ACC112 (cell line): ENCODE data around the gene RCOR1.

Source experiments
- H2AFZ ChIP-seq: fragments of 200-600 bp; sonication (generic); one replicate; pipeline ENCODE4 v1.6.0; 2017; ENCODE audit warnings: antibody characterized with exemption, low read length; ENCODE audit not compliant: unreplicated experiment
- H3K27ac ChIP-seq: fragments of 200-600 bp; sonication (generic); 2 replicates; pipeline ENCODE4 v1.5.1; 2014; ENCODE audit warnings: low read depth, mild to moderate bottlenecking, antibody characterized with exemption, low read length, moderate library complexity
- H3K27me3 ChIP-seq: fragments of 200-600 bp; sonication (generic); 2 replicates; pipeline ENCODE4 v1.6.1; 2014; ENCODE audit warnings: mild to moderate bottlenecking, antibody characterized with exemption, low read length, moderate library complexity, mixed read lengths; ENCODE audit not compliant: insufficient read depth
- H3K36me3 ChIP-seq: fragments of 200-600 bp; sonication (generic); 2 replicates; pipeline ENCODE4 v1.6.1; 2016; ENCODE audit warnings: mild to moderate bottlenecking, antibody characterized with exemption, low read length, moderate library complexity, mixed read lengths; ENCODE audit not compliant: insufficient read depth
- H3K4me1 ChIP-seq: fragments of 200-600 bp; sonication (generic); one replicate; pipeline ENCODE4 v1.6.1; 2016; ENCODE audit warnings: low read length, mixed read lengths; ENCODE audit not compliant: insufficient read depth, unreplicated experiment, control insufficient read depth
- H3K4me3 ChIP-seq: fragments of 200-600 bp; sonication (generic); 2 replicates; pipeline ENCODE4 v1.5.1; 2014; ENCODE audit warnings: mild to moderate bottlenecking, low read depth, low read length
- H3K79me2 ChIP-seq: fragments of 200-600 bp; sonication (generic); one replicate; pipeline ENCODE4 v1.6.0; 2016; ENCODE audit warnings: low read length; ENCODE audit not compliant: control insufficient read depth, unreplicated experiment, insufficient read depth

RCOR1 gene

DNA sequence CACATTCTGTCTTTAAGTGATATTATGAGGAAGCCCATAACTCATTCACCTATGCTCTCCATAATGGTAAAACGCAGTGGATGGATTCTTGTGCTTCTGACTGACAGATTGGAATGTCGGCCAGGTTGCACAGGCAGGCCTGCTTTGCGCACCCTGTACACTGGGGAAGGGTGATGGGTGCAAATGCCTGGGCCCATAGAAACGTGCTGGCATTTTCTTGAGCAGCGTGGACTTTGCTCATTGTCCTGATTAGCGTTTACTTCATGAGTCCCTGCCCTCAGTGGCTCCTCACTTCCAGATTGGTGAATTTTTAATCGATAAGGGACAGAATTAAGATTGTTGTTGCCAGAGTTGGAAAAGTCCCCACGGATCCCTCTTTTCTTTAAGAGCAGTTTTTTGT lies 103.9 kb downstream of the RCOR1 start:
- Histone ChIP-seq H3K27ac (no peak overlapping the region), H2AFZ (no peak overlapping the region), H3K4me3 (no peak overlapping the region), H3K36me3 (peaks cover under 1% of the 10 kb centered on the region; the same call in 1 of the 2 replicates), H3K79me2 (peaks cover 36% of the 10 kb centered on the region), H3K27me3 (no peaks in the 10 kb centered on the region), H3K4me1 (peaks cover 28% of the 10 kb centered on the region)

DNA sequence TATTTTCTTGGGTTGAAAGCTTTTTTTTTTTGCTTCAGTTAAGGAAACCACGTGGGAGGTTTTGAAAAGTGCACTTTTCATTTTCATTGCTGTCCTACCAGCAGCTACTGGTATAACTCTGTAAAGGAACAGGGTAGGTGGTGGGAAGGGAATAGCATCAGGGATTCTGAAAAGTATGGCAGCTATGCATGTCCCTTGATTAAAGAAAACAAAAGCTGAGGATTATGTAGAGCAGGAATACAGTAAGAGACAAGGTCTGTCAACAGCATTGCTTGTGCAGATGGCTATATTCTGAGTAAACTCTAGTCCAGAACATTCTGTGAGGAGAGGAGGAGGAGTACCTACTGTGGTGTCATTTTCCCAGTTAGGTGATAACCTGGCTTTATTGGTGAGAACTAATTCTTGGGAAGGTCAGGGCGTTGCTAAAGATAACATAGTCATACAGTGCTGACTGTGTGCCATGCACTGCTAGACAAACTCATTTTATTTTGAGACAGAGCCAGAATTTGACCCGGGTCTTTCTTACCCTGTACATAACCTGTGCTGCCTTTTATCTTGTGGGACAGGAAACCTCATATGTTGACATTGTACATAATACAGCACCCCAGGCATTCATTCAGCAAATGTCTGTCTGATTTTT lies 104.5 kb downstream of the RCOR1 start:
- Histone ChIP-seq H3K27ac (no peak overlapping the region), H3K4me1 (peaks cover 28% of the 10 kb centered on the region), H3K27me3 (no peaks in the 10 kb centered on the region), H3K79me2 (peaks cover 39% of the 10 kb centered on the region), H3K36me3 (peaks cover 6% of the 10 kb centered on the region; the same call in 1 of the 2 replicates), H2AFZ (no peak overlapping the region), H3K4me3 (no peak overlapping the region)

DNA sequence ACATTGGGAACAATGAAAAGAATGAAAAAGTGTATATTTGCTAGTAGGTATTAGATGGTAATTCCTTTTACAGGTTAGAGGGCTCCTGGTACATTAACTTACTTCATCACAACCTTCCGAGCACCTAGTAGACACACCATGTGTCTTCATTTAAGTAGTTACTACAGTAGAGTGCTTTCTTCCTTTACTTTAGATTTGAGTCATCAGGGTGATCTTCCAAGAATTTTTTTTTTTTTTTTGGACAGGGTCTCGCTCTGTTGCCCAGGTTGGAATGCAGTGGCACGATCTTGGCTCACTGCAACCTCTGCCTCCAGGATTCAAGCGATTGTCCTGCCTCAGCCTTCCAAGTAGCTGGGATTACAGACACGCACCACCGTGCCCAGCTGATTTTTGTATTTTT lies 105.1 kb downstream of the RCOR1 start:
- peaks cover 39% of the 10 kb centered on the region for H3K79me2 ChIP-seq
- no peak overlapping the region for H2AFZ ChIP-seq
- H3K36me3 ChIP-seq, result peaks cover 10% of the 10 kb centered on the region
- H3K4me1 ChIP-seq, result peaks cover 28% of the 10 kb centered on the region
- no peak overlapping the region for H3K4me3 ChIP-seq
- H3K27me3 ChIP-seq, result no peaks in the 10 kb centered on the region
- no peak overlapping the region for H3K27ac ChIP-seq

DNA sequence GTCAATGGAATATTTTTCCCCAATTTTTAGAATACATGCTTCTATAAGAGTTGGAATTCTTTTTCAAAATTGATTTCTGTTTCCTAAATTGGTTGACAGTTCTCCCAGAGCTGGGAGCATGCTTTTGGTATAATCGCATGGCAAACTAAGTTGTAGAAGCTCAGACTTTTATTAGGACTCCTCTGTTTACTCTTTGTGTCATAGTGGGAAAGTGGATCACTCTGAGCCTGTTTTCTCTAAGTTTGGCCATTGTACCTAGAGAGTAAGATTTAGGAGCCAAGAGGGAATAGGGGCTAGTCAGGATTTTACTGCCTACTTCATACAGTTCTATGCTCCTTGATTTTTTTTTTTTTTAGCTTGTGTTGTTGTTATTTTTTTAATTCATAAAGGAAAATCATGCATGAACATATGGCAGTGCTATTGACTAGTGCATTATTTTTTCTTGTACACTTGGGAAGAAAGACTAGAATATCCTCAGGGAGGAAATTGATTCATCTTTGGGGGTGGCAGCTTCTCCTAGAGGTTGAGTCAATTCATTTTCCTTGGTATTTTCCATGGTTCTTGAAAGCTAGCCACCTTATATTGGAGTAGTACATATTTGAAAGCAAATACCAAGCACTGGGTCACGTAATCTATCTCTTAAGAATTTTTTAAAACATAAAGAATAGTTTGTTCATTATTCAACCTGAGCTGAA lies 107.1 kb downstream of the RCOR1 start:
- Histone ChIP-seq H3K36me3 (peaks cover 28% of the 10 kb centered on the region), H3K79me2 (peaks cover 39% of the 10 kb centered on the region)

DNA sequence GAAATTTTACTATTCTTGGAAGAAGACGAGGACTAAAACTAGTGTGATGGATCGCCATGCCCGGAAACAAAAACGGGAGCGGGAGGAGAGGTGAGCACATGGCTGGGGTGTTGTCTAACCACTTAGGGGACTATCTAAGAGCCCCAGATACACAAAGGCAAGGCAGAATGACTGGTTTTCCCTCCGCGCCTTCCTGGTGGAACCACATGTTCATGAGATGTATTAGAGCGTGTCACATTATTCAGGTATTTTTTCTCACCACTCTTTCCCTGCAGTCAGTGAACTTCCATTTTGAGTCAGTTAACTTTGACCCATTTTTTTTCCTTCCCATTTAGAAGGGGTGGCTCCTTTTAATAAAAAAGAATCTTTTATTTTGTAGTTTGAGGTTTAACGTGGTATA lies 116.0 kb downstream of the RCOR1 start:
- Histone ChIP-seq H3K4me3 (no peak overlapping the region), H3K4me1 (peaks cover 6% of the 10 kb centered on the region), H3K27ac (no peak overlapping the region), H3K27me3 (no peaks in the 10 kb centered on the region), H3K79me2 (no peaks in the 10 kb centered on the region), H3K36me3 (peaks cover 37% of the 10 kb centered on the region), H2AFZ (no peak overlapping the region)

More for the DNA sequence above, 107.1 kb downstream of the RCOR1 start:
- no peak overlapping the region for H3K27ac ChIP-seq
- no peaks in the 10 kb centered on the region for H3K27me3 ChIP-seq
- H3K4me1 ChIP-seq, result peaks cover 28% of the 10 kb centered on the region
- no peak overlapping the region for H2AFZ ChIP-seq
- H3K4me3 ChIP-seq, result no peak overlapping the region

DNA sequence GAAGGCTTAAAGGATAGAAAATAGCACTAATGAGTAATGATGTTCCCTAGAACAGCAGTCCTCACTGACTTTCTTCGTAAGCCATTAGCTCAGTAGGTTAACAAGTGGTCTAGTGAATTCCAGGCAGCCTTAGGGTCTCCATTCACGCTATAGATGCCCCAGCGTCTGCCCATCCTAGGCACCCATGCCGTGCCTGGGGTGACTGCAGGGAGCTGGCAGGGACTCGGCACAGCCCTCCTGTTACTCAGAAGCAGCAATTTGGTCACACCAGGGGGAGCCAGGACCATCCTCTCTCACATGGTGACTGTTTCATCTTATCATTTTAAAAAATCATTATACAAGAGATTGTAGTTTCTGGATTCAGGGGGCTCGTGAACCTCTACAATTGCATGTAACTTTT lies 118.8 kb downstream of the RCOR1 start:
- Histone ChIP-seq H3K27me3 (no peaks in the 10 kb centered on the region), H2AFZ (no peak overlapping the region), H3K36me3 (peaks cover 23% of the 10 kb centered on the region), H3K79me2 (no peaks in the 10 kb centered on the region), H3K4me1 (peaks cover 6% of the 10 kb centered on the region), H3K4me3 (no peak overlapping the region), H3K27ac (no peak overlapping the region)

DNA sequence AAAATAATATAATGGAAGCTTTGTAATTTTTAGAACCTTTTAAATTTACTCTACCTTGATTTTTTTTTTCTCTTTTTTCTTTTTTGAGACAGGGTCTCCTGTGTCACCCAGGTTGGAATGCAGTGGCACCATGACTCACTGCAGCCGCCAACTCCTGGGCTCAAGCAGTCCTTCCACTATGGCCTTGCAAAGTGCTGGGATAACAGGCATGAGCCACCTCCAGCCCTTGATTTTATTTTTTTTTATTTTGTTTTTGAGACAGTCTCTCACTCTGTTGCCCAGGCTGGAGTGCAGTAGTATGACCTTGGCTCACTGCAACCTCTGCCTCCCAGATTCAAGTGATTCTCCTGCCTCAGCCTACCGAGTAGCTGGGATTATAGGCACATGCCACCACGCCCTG lies 119.5 kb downstream of the RCOR1 start:
- Histone ChIP-seq H3K79me2 (no peaks in the 10 kb centered on the region), H3K27ac (no peak overlapping the region), H2AFZ (no peak overlapping the region), H3K36me3 (peaks cover 22% of the 10 kb centered on the region), H3K4me1 (peaks cover 6% of the 10 kb centered on the region), H3K27me3 (no peaks in the 10 kb centered on the region), H3K4me3 (no peak overlapping the region)

DNA sequence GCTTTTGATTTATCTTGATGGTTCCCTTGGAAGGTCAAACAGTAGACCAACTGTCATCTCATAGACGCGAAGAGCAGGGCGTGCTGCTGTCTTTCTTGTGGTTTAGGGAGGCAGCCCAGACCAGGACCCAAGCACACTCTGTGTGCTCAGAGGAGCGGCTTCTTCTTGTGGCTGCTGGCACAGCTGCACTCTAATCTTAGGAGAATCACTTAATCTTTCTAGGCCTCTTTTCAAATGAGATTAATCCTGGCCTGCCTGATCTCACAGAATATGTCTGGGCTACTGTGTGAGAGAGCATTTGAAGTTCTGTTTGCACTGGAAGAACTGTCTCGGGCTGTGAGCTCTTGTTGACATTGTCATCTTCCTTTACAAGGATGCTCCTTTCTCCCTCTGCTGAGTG lies 124.8 kb downstream of the RCOR1 start:
- Histone ChIP-seq H2AFZ (no peak overlapping the region), H3K36me3 (peaks cover 22% of the 10 kb centered on the region), H3K79me2 (no peaks in the 10 kb centered on the region), H3K4me3 (no peak overlapping the region), H3K27ac (no peak overlapping the region), H3K27me3 (no peaks in the 10 kb centered on the region), H3K4me1 (no peaks in the 10 kb centered on the region)

DNA sequence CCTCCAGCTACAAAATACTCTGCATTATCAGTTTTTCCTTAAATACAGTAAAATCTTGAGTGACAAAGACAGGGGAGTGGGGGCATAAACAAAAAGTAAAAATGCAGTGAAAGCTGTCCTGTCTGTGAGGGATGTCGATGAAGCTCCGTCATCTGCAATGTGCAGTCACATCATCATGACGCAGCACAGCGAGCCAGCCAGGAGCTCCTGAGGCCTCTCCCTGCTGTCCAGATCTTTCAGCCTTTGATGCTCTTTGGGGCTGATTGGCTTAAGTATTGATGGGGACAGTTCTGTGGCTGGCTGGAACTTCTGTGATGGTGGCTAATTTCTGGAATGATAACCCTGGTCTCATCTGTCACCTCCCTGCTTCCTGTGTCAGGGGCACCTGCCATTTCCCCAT lies 130.2 kb downstream of the RCOR1 start:
- Histone ChIP-seq H3K4me3 (no peak overlapping the region), H3K27me3 (no peaks in the 10 kb centered on the region), H2AFZ (no peak overlapping the region), H3K36me3 (peaks cover 33% of the 10 kb centered on the region), H3K4me1 (no peaks in the 10 kb centered on the region), H3K27ac (no peak overlapping the region), H3K79me2 (no peaks in the 10 kb centered on the region)

DNA sequence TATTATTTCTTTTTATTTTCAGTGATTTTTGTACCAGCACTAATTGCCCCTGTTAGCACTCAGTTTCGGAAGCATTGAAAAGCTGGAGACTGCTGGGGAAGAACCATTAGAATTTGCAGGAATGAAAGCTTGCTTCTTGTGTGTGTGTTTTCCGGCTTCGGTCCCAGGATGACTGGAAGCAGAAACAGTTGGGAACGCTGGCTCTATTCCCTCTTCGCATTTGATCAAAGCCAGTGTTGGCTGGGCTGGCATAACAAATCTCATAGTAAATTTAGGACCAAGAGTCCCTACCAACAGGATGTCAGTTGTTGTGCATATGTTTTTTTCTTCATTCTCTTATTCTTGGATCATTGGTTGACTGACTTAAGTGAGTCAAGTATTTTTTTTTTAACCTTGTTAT lies 131.2 kb downstream of the RCOR1 start:
- no peaks in the 10 kb centered on the region for H3K4me1 ChIP-seq
- no peaks in the 10 kb centered on the region for H3K79me2 ChIP-seq
- H3K4me3 ChIP-seq, result no peak overlapping the region
- H3K27ac ChIP-seq, result no peak overlapping the region
- no peak overlapping the region for H2AFZ ChIP-seq
- H3K27me3 ChIP-seq, result no peaks in the 10 kb centered on the region
- H3K36me3 ChIP-seq, result peaks cover 30% of the 10 kb centered on the region
